ENCODE measurements around the gene ZNF19. TPM values are rescaled to one million over a fixed set of nuclear protein-coding genes. Genes with fewer than 3 reads are reported as not detected.

ZNF19 gene
- total and polyA plus RNA-seq, 2 of the 8 experiments (the other 6 are each of a cell fraction or from before 2014, with no cell fraction given): 1.5 to 3.5 TPM

- TF ChIP-seq CHD7 (IDR thresholded peaks at IDR 0.05; ENCODE audit: insufficient replicate concordance, low read length) (no peak), CEBPB (IDR thresholded peaks at IDR 0.05; ENCODE audit: low read depth, low read length) (no peak), CHD2 (IDR thresholded peaks at IDR 0.05; ENCODE audit: low read length) (no peak), E2F6 (IDR thresholded peaks at IDR 0.05) (no peak), CTCF (IDR thresholded peaks at IDR 0.05; ENCODE audit: control extremely low read depth in 1 of 3, insufficient read depth in 1 of 3, low read depth in 1 of 3, low read length in 3 of 3) (no peak), EZH2 (IDR thresholded peaks at IDR 0.05; ENCODE audit: low read depth, low read length, severe bottlenecking) (no peak), CTBP2 (IDR thresholded peaks at IDR 0.05; ENCODE audit: borderline replicate concordance, insufficient read depth, insufficient read length, low read length) (no peak)
Observed at GRCh38 chr16:71431176-71431575, 57.9 kb downstream of the ZNF19 start (continued).

All from H1 (cell line).